HG03175 (cell line): Measurements from ENCODE around the gene DYNLT2B.
"Not testable (repeated sequence)": the region's sequence is repeated elsewhere in the genome, so short reads cannot be mapped to it uniquely, and the experiment has no call there.

ENCODE experiments used
- ATAC-seq: cut with Tn5 transposase; IDR thresholded peaks from one replicate; pipeline ENCODE4 v1.9.1; 2021; ENCODE audit warnings: mild to moderate bottlenecking, moderate library complexity; ENCODE audit not compliant: unreplicated experiment

Gene DYNLT2B

GRCh38 chr3:196274585-196274984 is 43.5 kb downstream of the DYNLT2B start:
- ATAC-seq: peak; percentile 93

GRCh38 chr3:196273655-196274054 is 44.4 kb downstream of the DYNLT2B start:
- ATAC-seq: no peak

- ATAC-seq: no peak
These were observed 45.2 kb downstream of the DYNLT2B start for GRCh38 chr3:196272826-196273225.

- no peak for ATAC-seq
These were observed 47.5 kb downstream of the DYNLT2B start for GRCh38 chr3:196270499-196270898.

GRCh38 chr3:196268284-196269163 is 49.5 kb downstream of the DYNLT2B start:
- no peak for ATAC-seq

- ATAC-seq: no peak
These were observed 54.2 kb downstream of the DYNLT2B start for GRCh38 chr3:196263819-196264218.

GRCh38 chr3:196260784-196261183 is 57.3 kb downstream of the DYNLT2B start:
- ATAC-seq: no peak

GRCh38 chr3:196255776-196256175 is 62.3 kb downstream of the DYNLT2B start:
- no peak for ATAC-seq

GRCh38 chr3:196254376-196255283 is 63.4 kb downstream of the DYNLT2B start:
- ATAC-seq: no peak

- no peak for ATAC-seq
These were observed 66.1 kb downstream of the DYNLT2B start for GRCh38 chr3:196251918-196252317.

GRCh38 chr3:196246612-196247308 is 71.3 kb downstream of the DYNLT2B start:
- no peak for ATAC-seq

GRCh38 chr3:196244166-196244565 is 73.9 kb downstream of the DYNLT2B start:
- not testable (repeated sequence) for ATAC-seq

- no peak for ATAC-seq
These were observed 76.3 kb downstream of the DYNLT2B start for GRCh38 chr3:196241704-196242103.
